HG03095 (cell line): Measurements from ENCODE around the gene PMIS2.
"Not testable (repeated sequence)": the region's sequence is repeated elsewhere in the genome, so short reads cannot be mapped to it uniquely, and the experiment has no call there.

Experiments used
- ATAC-seq: cut with Tn5 transposase; IDR thresholded peaks from one replicate; pipeline ENCODE4 v1.9.1; 2021; ENCODE audit warnings: moderate library complexity; ENCODE audit not compliant: unreplicated experiment

Gene PMIS2

GRCh38 chr19:35587321-35587720, 1.3 kb downstream of the PMIS2 start:
- ATAC-seq = no peak

GRCh38 chr19:35590875-35591274, 4.9 kb downstream of the PMIS2 start:
- ATAC-seq = no peak

- ATAC-seq = no peak
These were observed 6.3 kb downstream of the PMIS2 start for GRCh38 chr19:35592226-35592625.

GRCh38 chr19:35595026-35595425, 9.1 kb downstream of the PMIS2 start:
- ATAC-seq = not testable (repeated sequence)

GRCh38 chr19:35595928-35596327, 10.0 kb downstream of the PMIS2 start:
- ATAC-seq = no peak

- ATAC-seq = no peak
These were observed 10.5 kb downstream of the PMIS2 start for GRCh38 chr19:35596366-35596999.

- no peak for ATAC-seq
These were observed 16.0 kb downstream of the PMIS2 start for GRCh38 chr19:35601971-35602370.

- ATAC-seq = not testable (repeated sequence)
These were observed 18.5 kb downstream of the PMIS2 start for GRCh38 chr19:35604436-35604835.

- ATAC-seq = not testable (repeated sequence)
These were observed 21.2 kb downstream of the PMIS2 start for GRCh38 chr19:35607170-35607569.

- no peak for ATAC-seq
These were observed 21.7 kb downstream of the PMIS2 start for GRCh38 chr19:35607661-35608060.

- no peak for ATAC-seq
These were observed 22.3 kb downstream of the PMIS2 start for GRCh38 chr19:35608251-35608650.

- ATAC-seq = no peak
These were observed 23.9 kb downstream of the PMIS2 start for GRCh38 chr19:35609851-35610353.

- no peak for ATAC-seq
These were observed 26.2 kb downstream of the PMIS2 start for GRCh38 chr19:35612224-35612558.

- peak; percentile 62 for ATAC-seq
These were observed 26.8 kb downstream of the PMIS2 start, which contains the start of gene HAUS5 for GRCh38 chr19:35612559-35613321. HAUS5 (plus strand) TSS chr19:35612735; CDS start chr19:35612795, 60 bp downstream.

- no peak for ATAC-seq
These were observed 27.6 kb downstream of the PMIS2 start for GRCh38 chr19:35613574-35613973.

- ATAC-seq = no peak
These were observed 29.1 kb downstream of the PMIS2 start for GRCh38 chr19:35615036-35615435.

- no peak for ATAC-seq
These were observed 32.9 kb downstream of the PMIS2 start for GRCh38 chr19:35618857-35619256.

- no peak for ATAC-seq
These were observed 33.4 kb downstream of the PMIS2 start for GRCh38 chr19:35619290-35619923.

GRCh38 chr19:35620001-35620400, 34.0 kb downstream of the PMIS2 start:
- no peak for ATAC-seq

GRCh38 chr19:35621708-35622107, 35.7 kb downstream of the PMIS2 start:
- no peak for ATAC-seq

- no peak for ATAC-seq
These were observed 36.8 kb downstream of the PMIS2 start for GRCh38 chr19:35622750-35623149.
